DOHH2 (cell line): ENCODE data around the gene TYW1.
"Not testable (repeated sequence)": the region's sequence is repeated elsewhere in the genome, so short reads cannot be mapped to it uniquely, and the experiment has no call there.

Experiments
- H3F3A ChIP-seq: fragments of 200-600 bp; sonication (generic), shearing (Covaris generic); 2 replicates; pipeline ENCODE4 v1.6.0; 2016; ENCODE audit warnings: antibody characterized with exemption, mild to moderate bottlenecking; ENCODE audit not compliant: control insufficient read depth, insufficient read depth
- H3K27ac ChIP-seq: fragments of 200-600 bp; sonication (generic); 2 replicates; pipeline ENCODE4 v1.5.1; 2014; ENCODE audit warnings: low read depth, mild to moderate bottlenecking, low read length, moderate library complexity
- H3K27me3 ChIP-seq: fragments of 200-600 bp; sonication (generic); 2 replicates; pipeline ENCODE4 v1.6.1; 2014; ENCODE audit warnings: mild to moderate bottlenecking, low read length, mixed read lengths; ENCODE audit not compliant: control insufficient read depth
- H3K36me3 ChIP-seq: fragments of 200-600 bp; sonication (generic); 2 replicates; pipeline ENCODE4 v1.6.1; 2014; ENCODE audit warnings: mild to moderate bottlenecking, low read length, moderate library complexity, mixed read lengths; ENCODE audit not compliant: control insufficient read depth
- H3K4me1 ChIP-seq: fragments of 200-600 bp; sonication (generic); 2 replicates; pipeline ENCODE4 v1.6.1; 2014; ENCODE audit warnings: mild to moderate bottlenecking, low read length, mixed read lengths; ENCODE audit not compliant: control insufficient read depth
- H3K4me2 ChIP-seq: fragments of 200-600 bp; sonication (generic); 2 replicates; pipeline ENCODE4 v1.6.0; 2014; ENCODE audit warnings: mild to moderate bottlenecking, low read length, moderate library complexity
- H3K4me3 ChIP-seq: fragments of 200-600 bp; sonication (generic); 2 replicates; pipeline ENCODE4 v1.5.1; 2014; ENCODE audit warnings: mild to moderate bottlenecking, low read length, mixed read lengths
- H3K79me2 ChIP-seq: fragments of 200-600 bp; sonication (generic); 2 replicates; pipeline ENCODE4 v1.6.1; 2014; ENCODE audit warnings: mild to moderate bottlenecking, low read length, mixed read lengths; ENCODE audit not compliant: control insufficient read depth
- H3K9me2 ChIP-seq: fragments of 200-600 bp; sonication (generic); replicated peaks from 2 replicates; pipeline ENCODE4 v1.6.1; 2014; ENCODE audit warnings: mild to moderate bottlenecking, low read length, mixed read lengths; ENCODE audit not compliant: control insufficient read depth
- H3K9me3 ChIP-seq: fragments of 200-600 bp; sonication (generic); 2 replicates; pipeline ENCODE4 v1.6.1; 2014; ENCODE audit warnings: antibody characterized with exemption, low read length, mixed read lengths; ENCODE audit not compliant: control insufficient read depth, insufficient read depth
- H4K20me1 ChIP-seq: fragments of 200-600 bp; sonication (generic); 2 replicates; pipeline ENCODE4 v1.6.0; 2014; ENCODE audit warnings: low read depth, mild to moderate bottlenecking, antibody characterized with exemption, low read length, moderate library complexity; ENCODE audit not compliant: control insufficient read depth, insufficient read depth
- TF ChIP-seq, protein P1 (sequence below): fragments of 200-600 bp; sonication (generic); IDR thresholded peaks from one replicate; pipeline ENCODE4 v1.5.1; 2014; ENCODE audit warnings: antibody characterized with exemption, mild to moderate bottlenecking, low read depth, low read length; ENCODE audit not compliant: poor library complexity, severe bottlenecking

Gene TYW1

DNA sequence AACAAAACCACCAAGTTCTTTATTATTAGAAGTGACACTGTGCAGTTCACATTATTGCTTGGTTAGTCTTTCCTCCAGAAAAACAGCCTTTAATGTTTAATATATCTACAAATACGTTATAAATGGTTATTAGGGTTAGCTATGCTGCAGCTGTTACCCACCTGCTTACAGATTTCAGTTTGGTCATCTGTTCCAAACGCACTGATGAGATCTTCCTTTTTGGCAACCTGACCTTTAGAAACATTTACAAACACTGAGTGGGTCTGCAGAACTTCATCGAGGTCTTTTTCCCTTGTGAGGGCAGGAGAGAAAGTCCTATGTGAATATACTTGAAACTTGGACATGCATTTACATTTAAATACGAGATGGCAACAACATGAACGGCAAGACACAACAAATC, 2.6 kb upstream of the TYW1 start:
- not testable (repeated sequence) for H3K27me3 ChIP-seq, H4K20me1 ChIP-seq, H3F3A ChIP-seq, H3K9me3 ChIP-seq, H3K9me2 ChIP-seq, H3K27ac ChIP-seq
- Histone ChIP-seq H3K36me3 (peaks cover 35% of the 10 kb centered on the region), H3K4me1 (peaks cover 22% of the 10 kb centered on the region), H3K4me2 (peak overlapping the region; percentile 72), H3K79me2 (peaks cover 50% of the 10 kb centered on the region), H3K4me3 (peak overlapping the region; percentile 86)

DNA sequence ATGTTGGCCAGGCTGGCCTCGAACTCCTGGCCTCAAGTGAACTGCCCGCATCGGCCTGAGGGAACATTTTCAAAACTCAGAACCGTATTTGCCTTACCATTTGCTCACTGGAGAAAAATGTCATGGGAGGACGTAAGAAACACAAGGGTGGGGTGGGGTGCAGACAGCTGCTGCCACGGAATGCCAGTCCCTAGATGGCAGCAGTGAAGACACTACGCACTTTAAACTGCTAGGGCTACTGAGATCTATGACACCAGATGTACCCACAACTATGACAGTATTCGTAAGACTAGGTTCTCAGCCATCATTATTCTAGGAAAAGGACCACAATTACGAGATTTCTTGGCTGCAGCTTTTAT, 2.0 kb upstream of the TYW1 start:
- H3K27ac ChIP-seq, result peak overlapping the region; percentile 52
- H3K36me3 ChIP-seq, result peaks cover 36% of the 10 kb centered on the region
- not testable (repeated sequence) for H3F3A ChIP-seq, H4K20me1 ChIP-seq, H3K27me3 ChIP-seq, H3K9me3 ChIP-seq, H3K9me2 ChIP-seq
- H3K4me3 ChIP-seq, result peak overlapping the region; percentile 86
- H3K4me1 ChIP-seq, result peaks cover 22% of the 10 kb centered on the region
- H3K4me2 ChIP-seq, result peak overlapping the region; percentile 72
- peaks cover 51% of the 10 kb centered on the region for H3K79me2 ChIP-seq

DNA sequence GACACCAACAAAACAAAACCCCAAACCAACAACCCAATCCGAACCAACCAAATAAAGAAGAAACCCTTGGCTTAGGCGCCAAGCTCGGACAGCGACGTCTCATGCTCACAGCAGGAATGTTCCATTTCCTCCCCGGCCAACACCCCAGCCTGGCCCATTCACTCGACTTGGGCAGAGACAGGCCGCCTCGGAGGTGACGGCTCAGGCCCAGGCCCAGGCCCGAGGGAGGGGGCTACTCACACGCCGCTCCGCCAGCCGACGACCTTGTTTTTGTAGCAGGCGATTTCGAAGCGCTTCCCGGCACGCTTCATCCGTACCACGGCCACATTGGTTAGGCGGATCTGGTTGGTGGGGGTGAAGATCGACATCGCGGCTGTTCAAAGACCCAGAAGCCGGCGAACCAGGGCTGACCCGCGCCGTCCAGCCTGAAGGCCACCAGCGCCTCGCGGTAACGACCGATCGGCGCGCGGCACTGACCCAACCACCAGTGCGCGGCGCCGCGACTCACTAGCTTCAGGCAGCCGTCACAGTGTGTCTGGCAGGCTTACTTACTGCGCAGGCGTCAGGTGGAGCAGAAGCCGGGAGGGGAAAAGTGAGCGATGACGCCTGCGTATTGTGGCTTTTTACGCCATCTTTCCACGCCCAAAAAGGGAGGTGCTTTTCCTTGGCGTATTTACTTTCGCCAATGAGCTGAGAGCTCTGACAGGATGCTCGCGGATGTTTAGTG, 1.4 kb upstream of the TYW1 start, which contains the start of gene SBDS:
Gene SBDS (minus strand): TSS at position 537 of the 727 bp plus-strand sequence. CDS start 169 bp downstream, at position 368.
- H4K20me1 ChIP-seq, H3K9me3 ChIP-seq, H3K27me3 ChIP-seq, H3F3A ChIP-seq, H3K9me2 ChIP-seq: not testable (repeated sequence)
- H3K79me2 ChIP-seq, result peaks cover 51% of the 10 kb centered on the region
- peak within 1 kb of the TSS; percentile 86 for H3K4me3 ChIP-seq
- peaks cover 33% of the 10 kb centered on the region for H3K36me3 ChIP-seq
- H3K4me2 ChIP-seq, result peak within 1 kb of the TSS; percentile 72
- H3K27ac ChIP-seq, result peak within 1 kb of the TSS; percentile 53
- peaks cover 22% of the 10 kb centered on the region for H3K4me1 ChIP-seq

DNA sequence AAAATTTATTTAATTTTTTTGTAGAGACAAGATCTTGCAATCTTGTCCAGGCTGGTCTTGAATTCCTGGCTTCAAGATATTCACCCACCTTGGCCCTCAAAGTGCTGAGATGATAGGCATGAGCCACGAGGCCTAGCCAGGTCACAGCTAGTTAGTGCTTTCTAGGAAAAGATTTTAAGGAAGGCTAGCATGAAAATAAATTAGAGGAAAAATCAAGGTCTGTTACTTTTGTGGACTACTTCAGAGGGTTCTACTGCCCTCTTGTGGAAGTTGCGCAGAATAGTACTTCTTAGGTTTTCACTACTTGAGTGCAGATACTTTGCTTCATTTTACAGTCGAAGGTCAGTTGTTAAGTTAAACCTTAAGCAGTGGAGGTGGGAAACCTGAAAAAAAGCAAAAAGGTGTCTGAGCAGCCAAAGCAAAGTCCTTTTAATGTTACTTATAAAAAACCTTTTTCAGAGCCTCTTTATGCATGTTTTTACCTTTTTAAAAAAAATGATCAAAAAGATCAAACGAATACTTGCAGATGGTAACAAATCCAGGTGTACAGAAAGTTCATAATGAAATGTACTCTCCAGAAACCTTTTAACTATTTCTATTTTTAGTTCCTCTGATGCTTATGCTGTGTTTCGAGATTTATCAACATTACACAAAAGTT, 4.1 kb downstream of the TYW1 start:
- H3K36me3 ChIP-seq, result peaks cover 27% of the 10 kb centered on the region

DNA sequence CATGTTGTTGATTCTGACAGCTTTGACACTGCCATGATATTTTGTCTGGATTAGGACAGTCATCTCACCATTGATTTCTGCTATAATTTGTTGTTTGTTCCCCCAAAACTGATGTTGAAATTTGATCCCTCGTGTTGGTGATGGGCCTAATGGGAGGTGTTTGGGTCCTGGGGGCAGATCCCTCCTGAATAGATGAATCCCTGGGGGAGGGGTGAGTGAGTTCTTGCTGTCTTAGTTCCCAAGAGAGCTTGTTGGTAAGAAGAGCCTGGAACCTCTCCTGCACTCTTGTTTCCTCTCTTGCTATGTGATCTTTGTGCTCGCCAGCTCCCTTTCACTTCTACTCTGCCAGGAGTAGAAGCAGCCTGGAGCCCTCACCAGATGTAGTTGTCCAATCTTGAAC, 7.5 kb downstream of the TYW1 start:
- not testable (repeated sequence) for H3F3A ChIP-seq, H3K4me2 ChIP-seq, H4K20me1 ChIP-seq, H3K4me1 ChIP-seq, H3K27ac ChIP-seq, H3K27me3 ChIP-seq, H3K4me3 ChIP-seq, H3K9me2 ChIP-seq, H3K9me3 ChIP-seq
- Histone ChIP-seq H3K79me2 (peaks cover 47% of the 10 kb centered on the region), H3K36me3 (peaks cover 48% of the 10 kb centered on the region)

More for the DNA sequence above, 4.1 kb downstream of the TYW1 start:
- not testable (repeated sequence) for H3K27ac ChIP-seq, H4K20me1 ChIP-seq, H3K9me2 ChIP-seq, H3K9me3 ChIP-seq, H3K4me3 ChIP-seq, H3F3A ChIP-seq, H3K4me1 ChIP-seq, H3K27me3 ChIP-seq, H3K4me2 ChIP-seq
- TF ChIP-seq, protein P1, sequence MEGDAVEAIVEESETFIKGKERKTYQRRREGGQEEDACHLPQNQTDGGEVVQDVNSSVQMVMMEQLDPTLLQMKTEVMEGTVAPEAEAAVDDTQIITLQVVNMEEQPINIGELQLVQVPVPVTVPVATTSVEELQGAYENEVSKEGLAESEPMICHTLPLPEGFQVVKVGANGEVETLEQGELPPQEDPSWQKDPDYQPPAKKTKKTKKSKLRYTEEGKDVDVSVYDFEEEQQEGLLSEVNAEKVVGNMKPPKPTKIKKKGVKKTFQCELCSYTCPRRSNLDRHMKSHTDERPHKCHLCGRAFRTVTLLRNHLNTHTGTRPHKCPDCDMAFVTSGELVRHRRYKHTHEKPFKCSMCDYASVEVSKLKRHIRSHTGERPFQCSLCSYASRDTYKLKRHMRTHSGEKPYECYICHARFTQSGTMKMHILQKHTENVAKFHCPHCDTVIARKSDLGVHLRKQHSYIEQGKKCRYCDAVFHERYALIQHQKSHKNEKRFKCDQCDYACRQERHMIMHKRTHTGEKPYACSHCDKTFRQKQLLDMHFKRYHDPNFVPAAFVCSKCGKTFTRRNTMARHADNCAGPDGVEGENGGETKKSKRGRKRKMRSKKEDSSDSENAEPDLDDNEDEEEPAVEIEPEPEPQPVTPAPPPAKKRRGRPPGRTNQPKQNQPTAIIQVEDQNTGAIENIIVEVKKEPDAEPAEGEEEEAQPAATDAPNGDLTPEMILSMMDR, result peak; percentile 47
- H3K79me2 ChIP-seq, result peaks cover 54% of the 10 kb centered on the region
